Spleen (tissue), 11 donors: ENCODE data around the gene GRIN3A. TPM values are rescaled to one million over a fixed set of nuclear protein-coding genes. Genes with fewer than 3 reads are reported as not detected.
A peak's percentile ranks its signal among the peaks of the same experiment; 100 is the strongest.

Source experiments
- DNase-seq: peaks from one replicate; pipeline ENCODE4 v3.0.0-alpha.2; 2020
- H3K27ac ChIP-seq, 8 donors: fragments of 200-600 bp; sonication (generic) in 7 of 8; 1 replicate in 4 of 8; 2 replicates in 4 of 8; pipeline versions ENCODE4 v1.5.0 to v1.8.0; 2016 to 2021; ENCODE audit warnings: inconsistent platforms in 4 of 8, mild to moderate bottlenecking in 4 of 8, moderate library complexity in 1 of 8
- H3K27me3 ChIP-seq, 7 donors: fragments of 200-600 bp; sonication (generic) in 6 of 7; replicated peaks in 1 of 7; 1 replicate in 4 of 7; 2 replicates in 3 of 7; pipeline versions ENCODE4 v1.5.0 to v1.8.0; 2016 to 2021; ENCODE audit warnings: inconsistent platforms in 3 of 7, mild to moderate bottlenecking in 1 of 7
- H3K36me3 ChIP-seq, 6 donors: fragments of 200-600 bp; sonication (generic) in 5 of 6; 1 replicate in 4 of 6; 2 replicates in 2 of 6; pipeline versions ENCODE4 v1.5.0 to v1.8.0; 2016 to 2021; ENCODE audit warnings: inconsistent platforms in 2 of 6
- H3K4me1 ChIP-seq, 6 donors: fragments of 200-600 bp; sonication (generic) in 5 of 6; 1 replicate in 3 of 6; 2 replicates in 3 of 6; pipeline versions ENCODE4 v1.5.0 to v1.8.0; 2016 to 2021; ENCODE audit warnings: inconsistent platforms in 3 of 6
- H3K4me3 ChIP-seq, 8 donors: fragments of 200-600 bp; sonication (generic) in 7 of 8; 1 replicate in 4 of 8; 2 replicates in 4 of 8; pipeline versions ENCODE4 v1.5.0 to v1.8.0; 2016 to 2021; ENCODE audit warnings: inconsistent platforms in 4 of 8, mild to moderate bottlenecking in 4 of 8, moderate library complexity in 2 of 8
- H3K9me3 ChIP-seq, 8 donors: fragments of 200-600 bp; sonication (generic) in 7 of 8; 1 replicate in 4 of 8; 2 replicates in 4 of 8; pipeline versions ENCODE4 v1.5.0 to v1.8.0; 2016 to 2021; ENCODE audit warnings: inconsistent platforms in 4 of 8
- POLR2A ChIP-seq, 3 donors: fragments of 450-650 bp; IDR thresholded peaks; one replicate each; pipeline ENCODE4 v1.5.1; 2017; ENCODE audit warnings: antibody characterized with exemption in 3 of 3, mild to moderate bottlenecking in 1 of 3
- POLR2AphosphoS5 ChIP-seq, 3 donors: sonication (generic); formaldehyde crosslinking; IDR thresholded peaks; one replicate each; pipeline ENCODE4 v1.5.1; 2017; ENCODE audit warnings: antibody characterized with exemption in 3 of 3
- WGBS, 5 donors: extraction: QIAGEN DNeasy Blood & Tissue Kit in 3 of 5; methylation state at CpG; one replicate each; pipeline versions ENCODE4 v1.1.5 to v1.1.7; 2013 to 2018; 5-methylcytosine and 5-hydroxymethylcytosine counted together
- intact Hi-C: fragments of 100-400 bp; cut with DNase I; formaldehyde crosslinking; loops from one replicate; pipeline ENCODE4 v1.15.0; 2023; ENCODE audit warnings: low total_unique reads
- polyA plus RNA-seq, 3 donors: library from polyadenylated mRNA; stranded (reverse); fragments of 200-250 nt; gene quantifications; one replicate each; pipeline ENCODE4 v1.2.1, GENCODE V29; 2013
- total RNA-seq, 7 donors: library from RNA; depleted of rRNA in 3 of 7; stranded (reverse); fragments of >200 nt in 3 of 7; fragmentation: NEBNext Ultra II Directional in 4 of 7; extraction: Animal tissue kit (Norgen Biotek cat#: 25700) in 4 of 7; gene quantifications; one replicate each; pipeline versions ENCODE4 v1.1.0 to v1.2.1, GENCODE V29; 2016 to 2021
- TF ChIP-seq, protein P1 (sequence below), 11 experiments: fragments of 200-600 bp in 7 of 11; fragments of 450-650 bp in 4 of 11; sonication (generic) in 4 of 11; IDR thresholded peaks in 8 of 11; conservative IDR thresholded peaks in 3 of 11; 1 replicate in 7 of 11; 2 replicates in 4 of 11; pipeline versions ENCODE4 v1.4.0 to v1.8.0; 2016 to 2021; ENCODE audit warnings: antibody characterized with exemption in 11 of 11, inconsistent platforms in 4 of 11, mild to moderate bottlenecking in 1 of 11
- donor health status: healthy with polysubstance abuse.
- donor health status: DM: no; HTN: no; CAD: no; lungs with moderate emphysema.
- donor health status: DM: no; HTN: no; CAD: no.
- donor health status: Bipolar disorder and iron deficiency.
- donor health status: healthy.
- donor health status: DM: no; HTN: no; CAD: no.
- donor health status: DM: yes; HTN: yes; CAD: no.

The GRIN3A gene
- total and polyA plus RNA-seq, 10 donors: 0.07 to 1.6 (median 0.75) TPM

DNA sequence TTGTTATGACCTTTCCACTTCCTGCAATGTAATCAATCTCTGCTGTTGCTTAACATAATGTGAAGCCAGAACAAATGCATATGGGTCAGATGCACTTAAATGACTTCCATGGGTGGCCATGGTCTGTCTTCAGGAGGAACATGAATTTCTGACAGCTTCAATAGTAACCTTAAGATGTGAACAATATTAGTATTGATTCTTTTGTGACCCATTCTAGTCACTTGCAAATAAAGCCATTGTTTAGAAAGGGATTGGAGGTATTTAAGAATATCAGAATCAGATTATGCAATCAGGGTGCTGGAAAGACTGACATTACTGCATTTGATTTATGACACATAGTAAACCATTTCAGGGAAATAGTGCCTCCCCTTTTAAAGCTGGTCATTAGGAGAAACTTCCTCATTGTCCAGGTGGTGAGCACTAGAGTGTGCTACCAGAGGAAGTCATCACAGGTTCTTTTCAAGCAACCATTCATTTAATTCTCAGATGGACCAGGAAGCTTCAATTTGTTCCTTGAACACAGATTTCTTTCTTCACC, 32.1 kb downstream of the GRIN3A start:
- Histone ChIP-seq H3K4me3 (no peak overlapping the region), H3K4me1 (peaks cover 0 to 11% (median 0%) of the 10 kb centered on the region in 6 donors), H3K9me3 (no peaks in the 10 kb centered on the region), H3K27me3 (peaks cover 0 to 22% (median 0%) of the 10 kb centered on the region in 7 donors), H3K27ac (no peak overlapping the region), H3K36me3 (no peaks in the 10 kb centered on the region)
- DNase-seq: no peak
- intact Hi-C loops: no loop called here
- TF ChIP-seq POLR2A (IDR thresholded peaks at IDR 0.05): no peak
- TF ChIP-seq, protein P1, sequence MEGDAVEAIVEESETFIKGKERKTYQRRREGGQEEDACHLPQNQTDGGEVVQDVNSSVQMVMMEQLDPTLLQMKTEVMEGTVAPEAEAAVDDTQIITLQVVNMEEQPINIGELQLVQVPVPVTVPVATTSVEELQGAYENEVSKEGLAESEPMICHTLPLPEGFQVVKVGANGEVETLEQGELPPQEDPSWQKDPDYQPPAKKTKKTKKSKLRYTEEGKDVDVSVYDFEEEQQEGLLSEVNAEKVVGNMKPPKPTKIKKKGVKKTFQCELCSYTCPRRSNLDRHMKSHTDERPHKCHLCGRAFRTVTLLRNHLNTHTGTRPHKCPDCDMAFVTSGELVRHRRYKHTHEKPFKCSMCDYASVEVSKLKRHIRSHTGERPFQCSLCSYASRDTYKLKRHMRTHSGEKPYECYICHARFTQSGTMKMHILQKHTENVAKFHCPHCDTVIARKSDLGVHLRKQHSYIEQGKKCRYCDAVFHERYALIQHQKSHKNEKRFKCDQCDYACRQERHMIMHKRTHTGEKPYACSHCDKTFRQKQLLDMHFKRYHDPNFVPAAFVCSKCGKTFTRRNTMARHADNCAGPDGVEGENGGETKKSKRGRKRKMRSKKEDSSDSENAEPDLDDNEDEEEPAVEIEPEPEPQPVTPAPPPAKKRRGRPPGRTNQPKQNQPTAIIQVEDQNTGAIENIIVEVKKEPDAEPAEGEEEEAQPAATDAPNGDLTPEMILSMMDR (IDR thresholded peaks at IDR 0.05 in 8 of 11, conservative IDR thresholded peaks at IDR 0.05 in 3 of 11): no peak
- TF ChIP-seq POLR2AphosphoS5 (IDR thresholded peaks at IDR 0.05): no peak

DNA sequence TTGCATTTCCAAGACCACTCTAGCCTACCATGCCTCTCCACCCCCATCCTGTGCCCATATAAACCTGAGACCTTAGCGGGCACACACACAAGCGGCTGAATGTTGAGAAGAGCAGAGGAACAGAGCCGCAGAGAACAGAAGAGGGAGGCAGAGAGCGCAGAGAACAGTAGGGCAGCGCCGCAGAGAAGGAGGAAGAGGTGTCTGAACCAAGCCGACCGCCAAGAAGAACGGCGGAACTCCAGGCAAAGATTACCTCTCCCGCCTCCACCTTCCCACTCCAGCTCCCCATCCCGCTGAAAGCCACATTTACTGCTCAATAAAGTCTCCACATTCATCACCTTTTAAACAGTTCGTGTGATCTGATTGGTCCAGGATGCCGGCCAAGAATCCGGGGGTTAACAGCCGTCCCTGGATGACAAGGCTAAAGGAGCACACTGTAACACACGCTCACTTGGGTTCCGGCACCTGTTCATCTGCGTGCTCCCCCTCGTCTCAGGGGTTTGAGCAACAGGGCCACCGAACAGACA, 33.2 kb downstream of the GRIN3A start:
- Histone ChIP-seq H3K4me3 (peak overlapping the region in 4 of 8 donors; percentile 3 to 46 (median 18)), H3K4me1 (peaks cover 0 to 11% (median 0%) of the 10 kb centered on the region in 6 donors), H3K27ac (no peak overlapping the region), H3K27me3 (peaks cover 0 to 19% (median 0%) of the 10 kb centered on the region in 7 donors), H3K36me3 (no peaks in the 10 kb centered on the region), H3K9me3 (no peaks in the 10 kb centered on the region)
- peak; percentile 72 for DNase-seq
- 6 to 17% (median 8%) methylated on average over 21 of the region's 21 CpGs for WGBS, 5 donors
- TF ChIP-seq, protein P1 (IDR thresholded peaks at IDR 0.05 in 8 of 11, conservative IDR thresholded peaks at IDR 0.05 in 3 of 11): no peak
- no peak for TF ChIP-seq POLR2A (IDR thresholded peaks at IDR 0.05)
- TF ChIP-seq POLR2AphosphoS5 (IDR thresholded peaks at IDR 0.05): no peak
- intact Hi-C loops: no loop called here

DNA sequence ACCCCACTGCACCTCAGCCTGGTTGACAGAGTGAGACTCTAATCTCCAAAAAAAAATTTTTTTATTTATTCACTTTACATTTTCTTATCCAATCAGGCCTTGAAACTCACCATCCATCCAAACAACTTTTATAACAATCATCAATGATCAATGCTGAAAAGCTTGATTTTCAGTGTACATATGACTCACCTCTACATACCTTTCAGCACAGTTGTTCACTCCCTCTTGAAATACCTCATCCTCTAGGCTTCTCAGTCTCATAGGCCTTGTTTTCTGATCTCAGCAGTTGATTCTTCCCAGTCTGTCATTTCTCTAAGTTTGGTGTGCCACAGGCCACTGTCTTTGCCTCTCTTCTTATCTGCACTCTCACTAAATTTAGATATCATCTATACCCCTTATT, 36.2 kb downstream of the GRIN3A start:
- H3K9me3 ChIP-seq: peaks cover 0 to 10% (median 0%) of the 10 kb centered on the region in 8 donors
- H3K4me3 ChIP-seq: no peak overlapping the region
- intact Hi-C loops: no loop called here
- DNase-seq: no peak
- H3K27ac ChIP-seq: no peak overlapping the region
- no peaks in the 10 kb centered on the region for H3K36me3 ChIP-seq
- H3K4me1 ChIP-seq: peaks cover 0 to 11% (median 0%) of the 10 kb centered on the region in 6 donors
- TF ChIP-seq, protein P1 (IDR thresholded peaks at IDR 0.05 in 8 of 11, conservative IDR thresholded peaks at IDR 0.05 in 3 of 11): no peak
- TF ChIP-seq POLR2AphosphoS5 (IDR thresholded peaks at IDR 0.05): no peak
- no peak for TF ChIP-seq POLR2A (IDR thresholded peaks at IDR 0.05)
- H3K27me3 ChIP-seq: peaks cover 0 to 19% (median 0%) of the 10 kb centered on the region in 7 donors

- intact Hi-C loops: no loop called here
- no peaks in the 10 kb centered on the region for H3K27me3 ChIP-seq
- TF ChIP-seq, protein P1 (IDR thresholded peaks at IDR 0.05 in 8 of 11, conservative IDR thresholded peaks at IDR 0.05 in 3 of 11): no peak
- TF ChIP-seq POLR2A (IDR thresholded peaks at IDR 0.05) (no peak), POLR2AphosphoS5 (IDR thresholded peaks at IDR 0.05) (no peak)
- no peaks in the 10 kb centered on the region for H3K36me3 ChIP-seq
- H3K9me3 ChIP-seq: no peaks in the 10 kb centered on the region
- DNase-seq: no peak
- H3K27ac ChIP-seq: no peak overlapping the region
- 19 to 80% (median 44%) methylated on average over 1 of the region's 1 CpG for WGBS, 5 donors
- no peak overlapping the region for H3K4me3 ChIP-seq
- no peaks in the 10 kb centered on the region for H3K4me1 ChIP-seq
These were observed 44.7 kb downstream of the GRIN3A start for GRCh38 chr9:101693546-101694336.
